ENCODE data around the gene CFAP65. TPM values are rescaled to one million over a fixed set of nuclear protein-coding genes. Genes with fewer than 3 reads are reported as not detected.

CFAP65 gene
- total RNA-seq, 2 donors from 2014 or later, result not detected

GRCh38 chr2:219073413-219074129, 32.3 kb upstream of the CFAP65 start:
- peak; percentile 46 to 71 (median 64) for DNase-seq
- Histone ChIP-seq H3K9me3 (no peaks in the 10 kb centered on the region), H3K36me3 (replicated peaks in 1 of 2; ENCODE audit: insufficient read depth in 1 of 2, low read depth in 2 of 2) (peaks cover 0 to 4% of the 10 kb centered on the region in 2 donors), H3K27ac (no peak overlapping the region), H3K27me3 (no peaks in the 10 kb centered on the region), H3K4me1 (no peaks in the 10 kb centered on the region), H3K4me3 (no peak overlapping the region)
- peak; percentile 52 for ATAC-seq
- 48 to 53% methylated on average over 14 of the region's 14 CpGs for WGBS, 2 donors
- TF ChIP-seq CTCF (IDR thresholded peaks at IDR 0.05) (peak; percentile 16 to 66 (median 54)), POLR2A (IDR thresholded peaks at IDR 0.05) (no peak)
- intact Hi-C loops (cut with DNase I), result no loop called here

DNA sequence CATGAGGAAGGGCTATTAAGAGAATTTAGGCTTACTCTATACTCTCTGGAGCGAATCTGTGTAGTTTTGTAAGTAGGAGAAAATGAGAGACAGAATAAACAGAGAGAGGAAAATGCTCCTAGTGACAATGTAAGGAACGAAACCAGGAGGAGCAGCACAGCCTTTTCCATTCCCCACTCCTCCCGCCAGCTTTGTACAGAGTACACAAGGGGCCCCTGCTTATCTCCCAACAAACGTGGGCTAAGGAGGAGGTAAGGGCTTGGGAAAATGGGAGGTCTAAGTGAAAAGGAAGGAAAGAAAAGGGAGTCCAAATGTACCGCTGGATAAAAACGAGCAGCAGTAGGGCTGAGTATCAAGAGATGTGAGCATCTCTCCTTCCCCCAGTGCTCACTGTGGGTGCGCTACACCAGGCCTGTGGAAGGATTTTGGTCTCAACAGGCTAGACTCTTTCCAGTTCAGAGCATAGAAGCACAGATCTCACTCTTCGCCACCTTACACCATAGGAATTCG, 31.5 kb upstream of the CFAP65 start:
- TF ChIP-seq POLR2A (IDR thresholded peaks at IDR 0.05) (no peak), CTCF (IDR thresholded peaks at IDR 0.05) (no peak)
- H3K4me1 ChIP-seq, result no peaks in the 10 kb centered on the region
- no peak overlapping the region for H3K4me3 ChIP-seq
- 78 to 79% methylated on average over 9 of the region's 9 CpGs for WGBS, 2 donors
- H3K27me3 ChIP-seq, result no peaks in the 10 kb centered on the region
- ATAC-seq, result no peak
- DNase-seq, result no peak
- intact Hi-C loops (cut with DNase I), result no loop called here
- H3K9me3 ChIP-seq, result no peaks in the 10 kb centered on the region
- peaks cover 0 to 4% of the 10 kb centered on the region in 2 donors for H3K36me3 ChIP-seq (replicated peaks in 1 of 2; ENCODE audit: insufficient read depth in 1 of 2, low read depth in 2 of 2)
- H3K27ac ChIP-seq, result no peak overlapping the region

DNA sequence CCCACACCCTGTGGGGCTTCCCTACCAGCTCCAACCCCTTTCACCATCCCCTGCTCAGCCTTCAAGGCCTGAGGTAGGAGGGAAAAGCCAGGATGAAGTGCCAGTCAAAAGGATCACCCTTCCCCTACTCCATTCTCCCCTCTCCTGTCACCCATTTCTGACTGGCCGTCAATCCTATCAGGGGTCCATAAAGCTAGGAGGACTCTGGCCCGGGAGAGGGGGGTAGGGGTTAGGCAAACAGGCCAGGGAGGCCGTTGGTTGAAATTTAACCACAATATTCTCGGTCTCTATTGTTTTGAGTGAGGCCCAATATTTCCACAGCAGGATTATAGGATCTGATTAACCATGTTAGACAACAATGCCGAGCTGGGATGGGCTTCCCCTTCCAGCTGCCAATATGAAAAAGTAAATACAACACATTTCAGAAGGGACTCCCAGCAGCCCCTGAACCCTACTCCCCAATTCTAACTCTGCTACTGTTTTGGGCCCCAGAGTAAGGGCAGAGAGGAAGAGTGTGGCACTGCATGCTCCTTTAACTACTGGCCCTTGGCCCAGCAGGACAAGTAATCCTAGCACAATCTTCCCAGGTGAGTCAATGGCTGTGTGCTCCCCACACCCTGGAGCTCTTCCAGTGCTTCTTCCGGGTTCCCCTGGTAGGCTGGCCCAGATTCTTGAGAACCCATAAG, 30.0 kb upstream of the CFAP65 start:
- TF ChIP-seq CTCF (IDR thresholded peaks at IDR 0.05) (no peak), POLR2A (IDR thresholded peaks at IDR 0.05) (no peak)
- no peaks in the 10 kb centered on the region for H3K4me1 ChIP-seq
- no peak overlapping the region for H3K27ac ChIP-seq
- WGBS, 2 donors, result 40 to 54% methylated on average over 6 of the region's 6 CpGs
- peaks cover 0 to 4% of the 10 kb centered on the region in 2 donors for H3K36me3 ChIP-seq (replicated peaks in 1 of 2; ENCODE audit: insufficient read depth in 1 of 2, low read depth in 2 of 2)
- no peak for ATAC-seq
- H3K4me3 ChIP-seq, result no peak overlapping the region
- H3K27me3 ChIP-seq, result no peaks in the 10 kb centered on the region
- intact Hi-C loops (cut with DNase I), result no loop called here
- no peaks in the 10 kb centered on the region for H3K9me3 ChIP-seq
- peak in 1 of 4 donors; percentile 39 for DNase-seq

GRCh38 chr2:219065484-219065883, 24.2 kb upstream of the CFAP65 start:
- H3K4me1 ChIP-seq, result peaks cover 6% of the 10 kb centered on the region
- intact Hi-C loops (cut with DNase I), result no loop called here
- WGBS, 2 donors, result 42 to 48% methylated on average over 1 of the region's 1 CpG
- DNase-seq (no peak), ATAC-seq (no peak)
- TF ChIP-seq CTCF (IDR thresholded peaks at IDR 0.05), result no peak
- TF ChIP-seq POLR2A (IDR thresholded peaks at IDR 0.05), result no peak
- H3K9me3 ChIP-seq, result no peaks in the 10 kb centered on the region
- H3K36me3 ChIP-seq (replicated peaks in 1 of 2; ENCODE audit: insufficient read depth in 1 of 2, low read depth in 2 of 2), result no peaks in the 10 kb centered on the region
- peaks cover 5 to 14% of the 10 kb centered on the region in 2 donors for H3K27me3 ChIP-seq
- H3K4me3 ChIP-seq, result no peak overlapping the region
- H3K27ac ChIP-seq, result no peak overlapping the region
